Subcutaneous adipose tissue (tissue), 4 donors: ENCODE results near the gene OSBPL3. TPM values are rescaled to one million over a fixed set of nuclear protein-coding genes. Genes with fewer than 3 reads are reported as not detected.

Source experiments
- CTCF ChIP-seq: fragments of 450-650 bp; IDR thresholded peaks from one replicate; pipeline ENCODE4 v1.5.1; 2016; ENCODE audit warnings: low read depth, mild to moderate bottlenecking, control low read depth, antibody characterized with exemption, moderate library complexity
- total RNA-seq, 4 donors: library from RNA; depleted of rRNA; stranded (reverse); fragments of >200 nt; gene quantifications; one replicate each; pipeline ENCODE4 v1.1.0, GENCODE V29; 2016

The OSBPL3 gene
- total RNA-seq, 4 donors from 2014 or later = 4.9 to 33.1 (median 9.4) TPM

- no peak for TF ChIP-seq CTCF
Observed at GRCh38 chr7:24992314-24992713, 12.3 kb upstream of the OSBPL3 start.

GRCh38 chr7:24991353-24991752, 11.4 kb upstream of the OSBPL3 start:
- no peak for TF ChIP-seq CTCF

- TF ChIP-seq CTCF = no peak
Observed at GRCh38 chr7:24987331-24987842, 7.4 kb upstream of the OSBPL3 start.

GRCh38 chr7:24982917-24983316, 2.9 kb upstream of the OSBPL3 start:
- no peak for TF ChIP-seq CTCF

- TF ChIP-seq CTCF = no peak
Observed at GRCh38 chr7:24981171-24981951, 1.4 kb upstream of the OSBPL3 start.

GRCh38 chr7:24980534-24981170, 674 bp upstream of the OSBPL3 start:
- no peak for TF ChIP-seq CTCF

GRCh38 chr7:24979470-24979862, 512 bp downstream of the OSBPL3 start:
- no peak for TF ChIP-seq CTCF
